CD4-positive, alpha-beta T cell treated with Interleukin-4 for 1 hour (primary cell): ENCODE results near the gene ANKRD39.

Experiments
- DNase-seq, 2 donors: peaks; one replicate each; pipeline ENCODE4 v3.0.0-alpha.2; 2020 to 2022

The ANKRD39 gene

DNA sequence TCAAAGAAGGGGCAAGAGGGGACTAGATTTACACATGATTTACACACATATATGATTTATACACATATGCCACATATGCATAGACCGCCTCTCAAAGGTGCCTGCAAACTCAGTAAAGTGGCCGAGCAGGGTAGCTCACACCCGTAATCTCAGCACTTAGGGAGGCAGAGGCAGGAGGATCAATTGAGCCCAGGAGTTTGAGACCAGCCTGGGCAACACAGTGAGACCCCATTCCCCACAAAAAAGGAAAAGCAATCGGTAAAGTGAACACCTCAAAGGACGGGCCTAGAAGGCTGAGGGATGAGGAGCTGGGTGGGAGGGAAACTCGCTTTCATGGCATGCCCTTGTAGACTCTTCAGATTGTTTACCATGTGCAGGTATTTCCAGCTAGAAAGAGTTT, 5.1 kb downstream of the ANKRD39 start:
- DNase-seq: no peak

GRCh38 chr2:96848264-96848663, 9.6 kb downstream of the ANKRD39 start:
- no peak for DNase-seq

DNA sequence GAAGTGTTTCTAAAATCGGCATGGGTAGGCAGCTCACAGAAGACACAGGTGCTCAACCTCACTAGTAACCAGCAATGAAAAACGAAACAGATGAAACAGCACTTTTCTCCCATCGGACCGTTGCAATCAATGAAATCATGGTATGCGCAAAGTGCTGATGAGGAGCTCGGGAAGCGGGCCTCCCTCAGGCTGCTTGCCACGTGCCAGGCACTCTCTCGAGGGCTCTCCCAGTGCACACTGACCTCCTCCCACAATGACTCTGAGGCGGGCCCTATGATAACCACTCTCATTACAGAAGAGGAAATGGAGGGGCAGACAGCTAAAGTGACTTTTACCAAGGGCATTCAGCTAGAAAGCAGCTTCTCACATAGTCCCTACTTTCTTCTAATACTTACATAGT, 10.2 kb downstream of the ANKRD39 start:
- no peak for DNase-seq

- DNase-seq: no peak
Measured at GRCh38 chr2:96846825-96847224, 11.0 kb downstream of the ANKRD39 start.

- no peak for DNase-seq
Measured at GRCh38 chr2:96844405-96844808, 13.4 kb downstream of the ANKRD39 start.

- DNase-seq: no peak
Measured at GRCh38 chr2:96843538-96844268, 14.1 kb downstream of the ANKRD39 start, which contains the start of gene ANKRD23. ANKRD23 (minus strand) TSS chr2:96844021; CDS start chr2:96843992, 29 bp downstream.

GRCh38 chr2:96842600-96842999, 15.2 kb downstream of the ANKRD39 start:
- DNase-seq: no peak

GRCh38 chr2:96841701-96842495, 15.9 kb downstream of the ANKRD39 start:
- no peak for DNase-seq

GRCh38 chr2:96839875-96840850, 17.7 kb downstream of the ANKRD39 start:
- DNase-seq: no peak

DNA sequence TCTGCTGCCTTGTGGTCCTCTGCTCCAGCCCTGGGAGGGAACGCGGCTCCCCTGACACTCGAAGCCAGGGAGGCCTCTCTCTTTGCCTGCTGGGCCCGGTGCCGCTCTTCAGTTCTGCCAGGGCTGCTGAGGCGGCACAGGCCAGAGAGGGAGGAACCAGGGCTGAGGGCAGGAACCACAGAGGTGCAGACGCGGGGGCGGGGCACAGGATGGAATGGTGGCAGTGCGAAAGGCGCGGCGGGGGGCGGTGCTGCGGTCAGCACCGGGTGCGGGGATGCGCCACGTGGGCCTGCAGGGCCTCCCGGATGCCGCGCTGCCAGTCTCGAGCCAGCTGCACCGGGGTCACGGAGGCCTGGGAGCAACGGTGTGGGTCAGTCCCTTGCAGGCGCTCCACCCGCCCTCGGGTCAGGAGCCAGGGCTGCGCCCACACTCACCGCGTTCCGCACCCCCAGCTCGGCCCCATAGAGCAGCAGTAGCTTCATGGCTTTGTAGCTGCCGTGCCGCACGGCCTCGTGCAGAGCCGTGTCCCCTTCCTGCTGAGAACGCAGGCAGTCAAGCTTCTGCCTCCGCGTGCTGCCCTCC, 18.4 kb downstream of the ANKRD39 start:
- DNase-seq: peak; percentile 80 to 83

- DNase-seq: no peak
Measured at GRCh38 chr2:96838345-96839292, 19.2 kb downstream of the ANKRD39 start.

GRCh38 chr2:96837575-96837974, 20.2 kb downstream of the ANKRD39 start:
- DNase-seq: no peak

DNA sequence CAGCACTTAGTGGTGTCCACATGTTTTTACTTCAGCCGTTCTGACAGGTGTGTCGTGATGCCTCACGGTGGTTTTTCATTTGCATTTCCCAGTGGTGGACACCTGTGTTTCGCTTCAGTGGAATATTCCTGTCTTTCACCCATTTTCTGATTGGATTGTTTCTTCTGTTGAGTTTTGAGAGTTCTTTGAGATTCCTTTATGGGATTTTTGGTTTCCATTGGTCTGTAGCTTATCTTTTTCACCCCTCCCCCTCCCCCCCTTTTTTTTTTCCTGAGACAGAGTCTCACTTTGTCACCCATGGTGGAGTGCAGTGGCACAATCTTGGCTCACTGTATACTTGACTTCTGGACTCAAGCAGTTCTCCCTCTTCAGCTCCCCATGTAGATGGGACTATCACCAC, 22.0 kb downstream of the ANKRD39 start:
- DNase-seq: no peak

GRCh38 chr2:96832754-96833507, 24.9 kb downstream of the ANKRD39 start:
- DNase-seq: no peak

DNA sequence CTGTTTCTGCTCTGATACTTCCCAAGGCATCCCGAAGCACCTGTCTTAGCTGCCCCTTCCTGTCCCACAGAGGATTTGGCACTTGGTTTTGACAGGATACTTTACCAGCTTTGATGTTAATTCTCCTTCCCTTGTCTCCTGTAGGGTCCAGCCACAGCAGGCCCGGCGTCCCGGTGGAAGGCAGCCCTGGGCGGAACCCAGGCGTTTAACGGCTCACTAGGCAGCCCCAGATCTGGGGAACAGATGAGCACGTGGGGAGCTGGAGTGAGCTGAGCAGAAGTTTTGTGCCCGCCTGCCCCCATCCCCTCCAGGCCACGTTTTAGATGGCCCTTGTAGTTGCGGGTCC, 25.4 kb downstream of the ANKRD39 start:
- no peak for DNase-seq

DNA sequence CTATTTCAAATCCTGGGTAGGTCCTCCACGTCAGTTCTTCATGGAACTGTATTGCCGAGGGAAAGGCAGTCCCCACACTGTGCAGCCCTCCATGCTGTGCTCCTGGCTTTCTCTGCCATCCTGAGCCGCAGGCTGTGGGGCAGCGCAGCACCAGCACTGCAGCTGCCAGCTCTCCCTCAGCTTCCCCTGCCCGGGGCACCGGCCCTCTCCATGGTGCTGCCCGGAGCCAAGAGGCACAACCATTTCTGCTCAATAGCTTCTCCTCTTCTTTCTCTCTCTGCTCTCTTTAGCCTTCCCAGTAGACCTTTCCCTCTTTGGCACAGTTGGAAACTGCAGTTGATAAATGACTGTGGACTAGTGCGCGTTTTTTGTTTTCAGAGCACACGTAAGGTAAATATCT, 26.1 kb downstream of the ANKRD39 start:
- no peak for DNase-seq

DNA sequence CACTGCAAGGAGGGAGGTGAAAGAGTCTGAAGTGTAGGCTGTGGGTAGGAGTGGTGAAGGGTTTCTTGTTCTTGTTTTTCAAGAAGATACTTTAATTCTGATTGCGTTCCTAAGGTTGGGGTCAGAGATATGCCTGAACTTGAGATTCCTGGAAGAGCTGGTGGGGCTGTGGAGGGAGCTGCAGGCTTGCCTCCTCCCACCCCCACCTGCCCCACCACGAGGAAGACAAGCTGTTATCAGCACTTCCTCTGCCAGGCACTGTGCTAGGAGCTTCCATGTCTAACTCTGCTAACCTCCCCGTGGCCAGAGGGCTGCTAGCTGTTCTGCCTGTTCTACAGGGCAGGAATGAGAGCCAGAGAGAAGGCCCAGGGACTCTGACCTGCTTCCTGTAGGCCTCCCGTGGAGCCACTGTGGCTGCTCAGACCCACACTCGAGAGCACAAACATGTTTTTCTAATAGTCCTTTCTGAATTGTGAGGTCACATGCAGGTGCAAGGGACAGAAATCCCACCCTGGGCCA, 27.7 kb downstream of the ANKRD39 start:
- DNase-seq: no peak

DNA sequence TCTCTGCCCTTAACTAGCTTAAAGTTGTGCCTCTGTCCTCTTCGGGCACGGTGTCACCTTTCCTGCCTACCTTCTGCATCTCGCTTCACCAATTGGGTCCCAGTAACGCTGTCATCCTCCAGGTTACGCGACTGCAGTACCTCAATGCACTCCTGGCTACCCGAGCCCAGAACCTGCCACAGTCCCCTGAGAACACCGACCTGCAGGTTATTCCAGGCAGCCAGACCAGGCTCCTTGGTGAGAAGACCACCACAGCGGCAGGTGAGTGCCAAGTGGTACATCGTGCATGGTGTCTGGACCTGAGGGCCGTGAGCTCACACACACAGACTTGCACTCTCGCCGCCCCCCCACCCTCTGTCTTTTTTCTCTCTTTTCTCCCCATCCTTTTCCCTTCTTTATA, 28.9 kb downstream of the ANKRD39 start:
- DNase-seq: no peak

- no peak for DNase-seq
Measured at GRCh38 chr2:96828436-96828835, 29.4 kb downstream of the ANKRD39 start.

GRCh38 chr2:96826546-96827278, 31.1 kb downstream of the ANKRD39 start:
- no peak for DNase-seq
